Testis (tissue), 2 donors: ENCODE data around the gene LRMDA.

Source experiments
- POLR2A ChIP-seq: fragments of 450-650 bp; IDR thresholded peaks from one replicate; pipeline ENCODE4 v1.6.1; 2017; ENCODE audit warnings: antibody characterized with exemption, mild to moderate bottlenecking, moderate library complexity
- TF ChIP-seq, protein P1 (sequence below), 3 experiments: fragments of 450-650 bp in 2 of 3; fragments of 200-600 bp in 1 of 3; sonication (generic) in 1 of 3; IDR thresholded peaks; one replicate each; pipeline ENCODE4 v1.5.1; 2016 to 2019; ENCODE audit warnings: antibody characterized with exemption in 3 of 3, mild to moderate bottlenecking in 2 of 3, moderate library complexity in 1 of 3

DNA sequence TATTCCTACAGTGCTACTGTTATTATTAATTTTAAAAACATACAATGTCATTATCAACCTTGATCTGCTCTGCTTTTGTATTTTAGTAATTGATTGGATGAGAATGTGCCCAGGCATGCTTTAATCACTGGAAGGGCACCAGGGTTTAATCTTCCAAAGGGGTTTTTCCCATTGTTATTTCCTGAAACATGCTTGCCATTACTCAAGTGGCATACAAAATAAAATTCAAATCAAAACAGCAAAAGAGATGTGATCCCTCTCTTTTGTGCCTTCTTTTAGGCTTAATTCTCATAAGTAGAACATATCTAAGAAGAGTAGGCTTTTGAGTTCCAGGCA lies 963.3 kb downstream of the LRMDA start:
- TF ChIP-seq, protein P1, sequence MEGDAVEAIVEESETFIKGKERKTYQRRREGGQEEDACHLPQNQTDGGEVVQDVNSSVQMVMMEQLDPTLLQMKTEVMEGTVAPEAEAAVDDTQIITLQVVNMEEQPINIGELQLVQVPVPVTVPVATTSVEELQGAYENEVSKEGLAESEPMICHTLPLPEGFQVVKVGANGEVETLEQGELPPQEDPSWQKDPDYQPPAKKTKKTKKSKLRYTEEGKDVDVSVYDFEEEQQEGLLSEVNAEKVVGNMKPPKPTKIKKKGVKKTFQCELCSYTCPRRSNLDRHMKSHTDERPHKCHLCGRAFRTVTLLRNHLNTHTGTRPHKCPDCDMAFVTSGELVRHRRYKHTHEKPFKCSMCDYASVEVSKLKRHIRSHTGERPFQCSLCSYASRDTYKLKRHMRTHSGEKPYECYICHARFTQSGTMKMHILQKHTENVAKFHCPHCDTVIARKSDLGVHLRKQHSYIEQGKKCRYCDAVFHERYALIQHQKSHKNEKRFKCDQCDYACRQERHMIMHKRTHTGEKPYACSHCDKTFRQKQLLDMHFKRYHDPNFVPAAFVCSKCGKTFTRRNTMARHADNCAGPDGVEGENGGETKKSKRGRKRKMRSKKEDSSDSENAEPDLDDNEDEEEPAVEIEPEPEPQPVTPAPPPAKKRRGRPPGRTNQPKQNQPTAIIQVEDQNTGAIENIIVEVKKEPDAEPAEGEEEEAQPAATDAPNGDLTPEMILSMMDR (IDR thresholded peaks at IDR 0.05), result no peak
- no peak for TF ChIP-seq POLR2A
